Left cardiac atrium (tissue), 4 donors: Measurements from ENCODE around the gene NUDT14. TPM values are rescaled to one million over a fixed set of nuclear protein-coding genes. Genes with fewer than 3 reads are reported as not detected.

ENCODE experiments used
- ATAC-seq, 2 donors: fragments of 200-7000 bp; cut with Tn5 transposase; one replicate each; pipeline ENCODE4 v1.9.1; 2020; ENCODE audit warnings: mild to moderate bottlenecking in 2 of 2, moderate library complexity in 2 of 2
- DNase-seq: peaks from one replicate; pipeline ENCODE4 v3.0.0-alpha.2; 2020
- intact Hi-C, 2 donors: fragments of 100-400 bp; cut with DNase I; formaldehyde crosslinking; loops; one replicate each; pipeline versions ENCODE4 v1.14.1 to v1.15.1; 2022 to 2023
- total RNA-seq, 2 donors: library from RNA; stranded (reverse); fragmentation: NEBNext Ultra II Directional; extraction: Animal tissue kit (Norgen Biotek cat#: 25700); gene quantifications; one replicate each; pipeline ENCODE4 v1.2.1, GENCODE V29; 2021
- donor health status: DM: no; HTN: yes; CAD: no.
- donor health status: DM: no; HTN: yes; CAD: no; lungs with severe emphysema.
- donor health status: DM: yes; HTN: yes; CAD: no.
- donor health status: Dilated cardiomyopathy.

NUDT14 gene
- total RNA-seq, 2 donors from 2014 or later, result 25.9 to 29.1 TPM

GRCh38 chr14:105214324-105214915, 33.3 kb upstream of the NUDT14 start:
- intact Hi-C loops, result no loop called here
- no peak for DNase-seq
- ATAC-seq, result no peak

DNA sequence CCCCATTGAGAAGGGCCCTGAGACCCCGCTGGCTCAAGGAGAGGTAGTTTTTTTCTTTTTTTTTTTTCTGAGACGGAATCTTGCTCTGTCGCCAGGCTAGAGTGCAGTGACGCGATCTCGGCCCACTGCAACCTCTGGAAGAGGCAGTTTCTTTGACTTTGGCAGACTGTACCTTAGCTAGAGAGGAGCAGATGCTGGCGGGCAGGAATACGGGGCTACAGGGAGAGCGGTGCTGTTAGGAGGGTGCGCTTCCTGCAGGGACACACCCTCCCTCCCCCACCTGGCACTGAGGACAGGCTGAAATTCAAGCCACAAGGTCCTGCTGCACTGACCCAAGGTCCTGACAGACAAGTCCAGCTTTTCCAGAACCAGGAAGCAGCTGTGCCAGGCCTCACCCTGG, 32.2 kb upstream of the NUDT14 start:
- ATAC-seq, result no peak
- intact Hi-C loops, result no loop called here

DNA sequence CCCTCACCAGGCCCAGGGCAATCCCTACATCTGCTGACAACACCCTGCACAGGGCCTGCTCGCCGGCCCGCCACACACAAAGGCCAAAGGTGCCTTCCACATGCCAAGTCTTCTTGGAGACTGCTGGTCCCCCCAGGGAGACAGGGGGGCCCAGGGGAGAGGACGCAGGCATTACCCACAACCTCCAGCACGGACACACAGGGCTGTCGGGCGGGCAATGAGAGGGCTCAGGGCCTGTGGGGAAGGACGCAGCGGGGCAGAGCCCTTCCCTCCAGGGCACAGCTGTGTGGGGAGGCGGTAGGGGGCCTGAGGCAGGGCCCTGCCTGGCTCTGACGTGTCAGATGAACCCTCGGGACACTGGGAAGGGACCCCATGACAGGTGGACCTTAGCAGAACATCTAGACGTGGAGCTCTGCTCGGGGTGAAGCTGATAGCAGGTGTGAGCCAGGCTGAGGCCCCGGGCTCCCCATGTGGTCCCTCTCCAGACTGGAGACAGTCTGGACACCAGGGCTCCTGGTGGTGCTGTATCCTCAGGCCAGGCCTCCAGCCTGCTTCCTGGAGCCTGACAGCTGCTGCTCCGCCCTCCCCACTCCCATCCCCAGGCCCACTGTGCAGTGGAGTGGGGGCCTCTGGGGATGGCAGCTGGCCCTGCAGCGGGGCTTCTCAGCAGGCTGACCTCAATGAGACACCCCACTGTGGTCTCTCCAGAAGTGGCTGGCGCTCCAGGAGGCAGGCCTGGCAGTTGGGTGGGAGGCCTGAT, 31.6 kb upstream of the NUDT14 start:
- intact Hi-C loops, result no loop called here
- ATAC-seq (peak in 1 of 2 donors; percentile 24), DNase-seq (no peak)

More for the DNA sequence above, 32.2 kb upstream of the NUDT14 start:
- DNase-seq, result no peak

DNA sequence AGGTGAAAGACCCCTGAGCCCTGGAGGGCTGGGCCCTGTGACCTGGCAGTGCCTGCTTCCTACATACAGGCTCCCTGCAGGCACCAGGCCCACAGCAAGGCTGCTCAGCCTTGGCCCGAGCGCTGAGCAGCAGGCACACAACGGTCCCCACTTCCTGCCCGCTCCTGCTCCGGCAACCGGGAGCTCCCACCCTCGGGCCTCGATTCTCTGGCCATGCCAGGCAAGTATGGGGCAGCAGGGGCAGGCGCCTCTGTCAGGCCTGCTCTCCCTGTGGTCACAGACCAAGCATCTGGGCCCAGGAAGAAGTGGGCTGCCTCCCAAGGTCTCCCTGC, 30.6 kb upstream of the NUDT14 start:
- DNase-seq, result no peak
- intact Hi-C loops, result no loop called here
- ATAC-seq, result no peak

GRCh38 chr14:105211086-105211757, 30.1 kb upstream of the NUDT14 start:
- ATAC-seq (no peak), DNase-seq (no peak)
- intact Hi-C loops, result no loop called here

DNA sequence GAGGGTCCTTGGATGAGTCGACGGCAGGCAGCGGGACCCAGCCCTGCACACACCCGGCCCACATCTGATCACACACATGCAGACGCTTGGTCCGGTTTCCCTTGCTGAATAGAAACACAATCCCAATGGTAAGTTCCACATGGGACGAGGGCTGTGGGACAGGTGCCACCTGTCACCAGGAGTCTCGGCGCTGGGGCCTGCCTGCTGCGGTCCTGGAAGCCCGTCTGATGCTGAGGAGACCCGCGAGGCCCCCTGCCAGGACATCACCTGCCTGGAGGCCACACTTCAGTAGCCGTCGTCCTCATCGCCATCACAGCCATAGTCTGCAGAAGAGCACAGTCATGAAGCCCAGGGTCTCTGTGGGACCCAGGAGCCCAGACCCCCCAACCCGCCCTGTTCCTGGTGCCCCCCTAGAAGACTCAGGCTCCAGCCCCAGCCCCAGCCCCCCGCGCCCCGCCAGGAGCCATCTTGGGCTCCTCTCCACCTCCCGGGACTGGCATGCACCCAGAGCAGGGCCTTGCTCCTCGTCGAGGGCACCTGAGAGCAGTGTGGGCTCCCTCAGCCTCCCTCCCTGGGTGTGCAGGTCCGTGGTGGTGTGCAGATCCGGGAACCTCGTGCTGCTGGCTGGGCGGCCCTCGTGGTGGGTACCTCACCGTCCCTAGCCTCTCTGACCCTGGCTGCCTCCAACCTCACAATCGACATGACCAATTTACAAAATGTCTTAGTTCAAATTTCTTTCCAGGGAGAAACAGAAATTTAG, 29.3 kb upstream of the NUDT14 start:
- DNase-seq, result no peak
- intact Hi-C loops, result no loop called here
- no peak for ATAC-seq

- DNase-seq, result no peak
- no peak for ATAC-seq
- intact Hi-C loops, result loop anchor here in 1 of 2 donors (10.0 kb wide), 1 partner anchor 315 kb away; the partner anchor contains the start of gene TMEM121
Measured at GRCh38 chr14:105209646-105210045, 28.5 kb upstream of the NUDT14 start.

DNA sequence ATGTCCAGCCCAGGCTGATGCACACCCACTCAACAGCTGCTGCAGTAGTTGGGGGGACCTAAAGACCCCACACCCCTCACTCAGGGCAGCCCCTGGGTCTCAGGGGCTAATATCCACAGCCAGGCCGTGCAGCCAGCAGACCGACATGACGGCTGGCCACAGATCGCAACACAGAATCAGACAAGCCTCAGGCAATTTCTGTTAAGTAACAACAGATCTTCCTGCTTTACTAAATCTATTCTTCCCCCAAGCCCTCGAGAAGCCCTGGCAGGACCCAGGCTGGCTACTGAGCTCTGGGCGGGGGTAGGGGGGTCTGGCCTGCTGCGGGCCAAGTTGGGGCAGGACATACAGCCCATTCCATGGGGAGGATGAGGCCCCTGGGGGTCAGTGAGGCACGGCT, 28.0 kb upstream of the NUDT14 start:
- no peak for ATAC-seq
- intact Hi-C loops, result loop anchor here in 1 of 2 donors (10.0 kb wide), 1 partner anchor 316 kb away; the partner anchor contains the start of gene TMEM121
- no peak for DNase-seq

DNA sequence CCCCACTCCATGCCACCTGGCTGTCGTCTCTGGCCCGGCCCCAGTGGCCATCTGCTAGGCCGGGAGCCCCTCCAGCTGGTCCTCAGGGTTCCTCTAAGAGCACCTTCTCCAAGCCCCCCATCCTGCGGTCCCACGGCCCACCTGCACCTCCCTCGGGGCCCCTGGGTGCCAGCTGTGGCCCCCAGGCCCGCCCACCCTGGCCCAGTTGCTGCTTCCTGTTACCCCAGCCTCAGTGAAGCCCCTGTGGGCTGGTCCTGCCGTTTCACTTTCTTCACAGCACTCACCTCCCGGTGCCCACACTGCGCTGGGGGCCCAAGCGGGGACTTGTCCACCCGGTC, 27.6 kb upstream of the NUDT14 start:
- no peak for ATAC-seq
- DNase-seq, result no peak
- intact Hi-C loops, result loop anchor here in 1 of 2 donors (10.0 kb wide), 1 partner anchor 316 kb away; the partner anchor contains the start of gene TMEM121

GRCh38 chr14:105207996-105208737, 27.1 kb upstream of the NUDT14 start:
- ATAC-seq (no peak), DNase-seq (no peak)
- intact Hi-C loops, result loop anchor here in 1 of 2 donors (10.0 kb wide), 1 partner anchor 317 kb away; the partner anchor contains the start of gene TMEM121

DNA sequence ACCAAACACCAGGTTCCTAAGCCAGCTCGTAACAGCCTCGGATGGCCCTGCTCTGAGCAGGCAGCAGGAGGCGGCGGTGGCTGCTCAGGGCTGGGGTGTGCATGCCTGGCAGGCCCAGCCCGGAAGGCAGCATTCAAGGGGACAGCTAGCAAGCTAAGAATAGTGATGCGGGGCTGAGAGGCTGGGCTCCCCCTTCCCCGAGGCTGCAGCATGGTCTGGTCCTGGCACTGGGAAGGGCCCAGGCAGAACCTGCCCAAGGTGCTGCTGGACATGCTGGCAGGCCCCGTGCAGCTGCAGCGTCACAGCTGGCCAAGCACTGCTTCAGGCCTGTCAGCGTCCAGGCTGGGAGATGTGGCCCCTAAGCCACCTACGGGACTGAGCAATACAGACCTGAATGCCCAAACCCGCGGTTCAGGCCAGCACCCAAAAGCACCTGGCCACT, 26.4 kb upstream of the NUDT14 start:
- ATAC-seq (peak in 1 of 2 donors; percentile 9), DNase-seq (no peak)
- intact Hi-C loops, result loop anchor here in 1 of 2 donors (10.0 kb wide), 1 partner anchor 317 kb away; the partner anchor contains the start of gene TMEM121

DNA sequence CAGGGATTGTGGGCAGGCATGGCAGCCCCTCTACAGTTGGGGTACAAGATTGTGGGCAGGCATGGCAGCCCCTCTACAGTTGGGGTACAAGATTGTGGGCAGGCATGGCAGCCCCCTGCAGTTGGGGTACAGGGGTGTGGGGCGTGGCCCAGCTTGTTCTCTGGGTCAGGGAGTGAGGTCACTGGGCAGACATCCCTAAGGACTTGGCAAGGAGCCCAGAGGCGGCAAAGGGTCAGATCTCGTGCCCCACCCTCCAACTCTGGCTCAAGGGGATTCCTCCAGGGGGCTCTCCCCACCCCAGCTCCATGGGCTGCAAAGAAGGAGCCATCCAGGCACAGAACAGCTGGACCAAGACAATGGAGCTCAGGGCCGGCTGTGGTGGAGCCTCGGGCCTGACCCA, 25.8 kb upstream of the NUDT14 start:
- ATAC-seq, result no peak
- DNase-seq, result no peak
- intact Hi-C loops, result loop anchor here in 1 of 2 donors (10.0 kb wide), 1 partner anchor 318 kb away; the partner anchor contains the start of gene TMEM121

- intact Hi-C loops, result loop anchor here in 1 of 2 donors (10.0 kb wide), 1 partner anchor 319 kb away; the partner anchor contains the start of gene TMEM121
Measured at GRCh38 chr14:105205673-105206208, 24.6 kb upstream of the NUDT14 start.

GRCh38 chr14:105204931-105205672, 24.0 kb upstream of the NUDT14 start:
- ATAC-seq (peak in 1 of 2 donors; percentile 29), DNase-seq (no peak)
- intact Hi-C loops, result loop anchor here (5.0 to 10.0 kb wide), 3 partner anchors 77 to 320 kb away; partner anchors contain the start of gene TMEM121 (in 1 of the 2)

More at GRCh38 chr14:105205673-105206208, 24.6 kb upstream of the NUDT14 start:
- no peak for DNase-seq
- peak; percentile 30 to 32 for ATAC-seq

- peak; percentile 47 to 79 for ATAC-seq
- DNase-seq, result peak; percentile 66
- intact Hi-C loops, result loop anchor here (5.0 to 10.0 kb wide), 3 partner anchors 78 to 320 kb away; partner anchors contain the start of gene TMEM121 (in 1 of the 2)
Measured at GRCh38 chr14:105204206-105204930, 23.3 kb upstream of the NUDT14 start.

- ATAC-seq, result no peak
- DNase-seq, result no peak
- intact Hi-C loops, result loop anchor here (5.0 to 10.0 kb wide), 3 partner anchors 79 to 321 kb away; partner anchors contain the start of gene TMEM121 (in 1 of the 2)
Measured at GRCh38 chr14:105203701-105204100, 22.6 kb upstream of the NUDT14 start.
